WTC11 (cell line): ENCODE results near the gene EXD3. TPM values are rescaled to one million over a fixed set of nuclear protein-coding genes. Genes with fewer than 3 reads are reported as not detected.

Source experiments
- ATAC-seq: fragments of 200-7000 bp; cut with Tn5 transposase; 2 replicates; pipeline ENCODE4 v1.10.0; 2021; ENCODE audit warnings: mild to moderate bottlenecking, moderate library complexity
- CTCF ChIA-PET: fragments of 300-600 bp; sonication (Branson Sonifier 250); formaldehyde crosslinking; loops from one replicate; lab custom pipeline; 2021; ENCODE audit warnings: antibody characterized with exemption; lab: Charles Lee
- POLR2A ChIA-PET: fragments of 350-600 bp; sonication (Branson Sonifier 250); formaldehyde crosslinking; loops from one replicate; lab custom pipeline; 2021; ENCODE audit warnings: antibody characterized with exemption; lab: Charles Lee
- DNase-seq: peaks from one replicate; pipeline ENCODE4 v3.0.0; 2021; ENCODE audit warnings: low spot score
- H3K27ac Mint-ChIP-seq: 2 replicates; pipeline ENCODE4 v1.8.0; 2021; ENCODE audit warnings: mixed read lengths
- H3K27me3 Mint-ChIP-seq: 2 replicates; pipeline ENCODE4 v1.8.0; 2021; ENCODE audit warnings: low read depth, mild to moderate bottlenecking, moderate library complexity, mixed read lengths
- H3K36me3 Mint-ChIP-seq: 2 replicates; pipeline ENCODE4 v1.8.0; 2021; ENCODE audit warnings: mixed read lengths
- H3K4me1 Mint-ChIP-seq: 2 replicates; pipeline ENCODE4 v1.8.0; 2022; ENCODE audit warnings: mixed read lengths
- H3K4me3 Mint-ChIP-seq: 2 replicates; pipeline ENCODE4 v1.8.0; 2021; ENCODE audit warnings: mild to moderate bottlenecking, moderate library complexity, mixed read lengths
- H3K9me3 Mint-ChIP-seq: 2 replicates; pipeline ENCODE4 v1.8.0; 2021; ENCODE audit warnings: mixed read lengths
- ATF3 ChIP-seq: sonication (generic); formaldehyde crosslinking; conservative IDR thresholded peaks from 2 replicates; pipeline ENCODE4 v1.8.1; 2022; ENCODE audit warnings: mild to moderate bottlenecking, missing genetic modification reagents
- CBFB ChIP-seq: sonication (generic); formaldehyde crosslinking; IDR thresholded peaks from 2 replicates; pipeline ENCODE4 v1.8.1; 2022; ENCODE audit warnings: mild to moderate bottlenecking, low read depth, missing genetic modification reagents
- CREM ChIP-seq: sonication (generic); formaldehyde crosslinking; IDR thresholded peaks from 2 replicates; pipeline ENCODE4 v1.8.1; 2022; ENCODE audit warnings: mild to moderate bottlenecking, missing genetic modification reagents, moderate library complexity
- CTCF ChIP-seq: fragments of 200-600 bp; IDR thresholded peaks from 2 replicates; pipeline ENCODE4 v1.8.0; 2022; ENCODE audit warnings: antibody characterized with exemption
- E2F5 ChIP-seq: sonication (generic); formaldehyde crosslinking; IDR thresholded peaks from 2 replicates; pipeline ENCODE4 v1.8.1; 2022; ENCODE audit warnings: mild to moderate bottlenecking, moderate library complexity, missing genetic modification reagents
- EMX1 ChIP-seq: fragments of 250-450 bp; sonication (Bioruptor Pico); IDR thresholded peaks from 2 replicates; pipeline ENCODE4 v1.8.0; 2021; ENCODE audit warnings: mild to moderate bottlenecking
- ERG ChIP-seq: fragments of 250-450 bp; sonication (Bioruptor Pico); IDR thresholded peaks from 2 replicates; pipeline ENCODE4 v1.8.0; 2021; ENCODE audit warnings: mild to moderate bottlenecking
- ESRRA ChIP-seq: sonication (generic); formaldehyde crosslinking; IDR thresholded peaks from 2 replicates; pipeline ENCODE4 v1.8.1; 2022; ENCODE audit warnings: mild to moderate bottlenecking, missing genetic modification reagents, borderline replicate concordance
- FOXK1 ChIP-seq: sonication (generic); formaldehyde crosslinking; IDR thresholded peaks from 2 replicates; pipeline ENCODE4 v1.8.0; 2022; ENCODE audit warnings: mild to moderate bottlenecking, moderate library complexity, missing genetic modification reagents
- GRHL2 ChIP-seq: fragments of 250-450 bp; sonication (Bioruptor Pico); IDR thresholded peaks from 2 replicates; pipeline ENCODE4 v1.8.0; 2022; ENCODE audit warnings: mild to moderate bottlenecking, moderate library complexity; ENCODE audit not compliant: insufficient replicate concordance, severe bottlenecking
- IRF1 ChIP-seq: sonication (generic); formaldehyde crosslinking; IDR thresholded peaks from 2 replicates; pipeline ENCODE4 v1.8.0; 2023; ENCODE audit warnings: missing genetic modification reagents
- JAZF1 ChIP-seq: fragments of 250-450 bp; sonication (Bioruptor Pico); IDR thresholded peaks from 2 replicates; pipeline ENCODE4 v1.9.0; 2021; ENCODE audit warnings: moderate library complexity, mild to moderate bottlenecking, inconsistent platforms
- MLX ChIP-seq: sonication (generic); formaldehyde crosslinking; IDR thresholded peaks from 2 replicates; pipeline ENCODE4 v1.8.1; 2023; ENCODE audit warnings: mild to moderate bottlenecking, missing genetic modification reagents, moderate library complexity
- NR1H2 ChIP-seq: sonication (generic); formaldehyde crosslinking; IDR thresholded peaks from 2 replicates; pipeline ENCODE4 v1.9.0; 2021; ENCODE audit warnings: mild to moderate bottlenecking, moderate library complexity, missing genetic modification reagents
- PRRX2 ChIP-seq: fragments of 250-450 bp; sonication (Bioruptor Pico); IDR thresholded peaks from 2 replicates; pipeline ENCODE4 v1.8.0; 2021; ENCODE audit warnings: mild to moderate bottlenecking
- TCF7 ChIP-seq: sonication (generic); formaldehyde crosslinking; IDR thresholded peaks from 2 replicates; pipeline ENCODE4 v1.8.0; 2022; ENCODE audit warnings: mild to moderate bottlenecking, low read depth, missing genetic modification reagents, moderate library complexity
- TEAD4 ChIP-seq: sonication (generic); formaldehyde crosslinking; IDR thresholded peaks from 2 replicates; pipeline ENCODE4 v1.8.0; 2022; ENCODE audit warnings: mild to moderate bottlenecking, missing genetic modification reagents
- USF1 ChIP-seq: sonication (generic); formaldehyde crosslinking; IDR thresholded peaks from 2 replicates; pipeline ENCODE4 v1.8.0; 2022; ENCODE audit warnings: mild to moderate bottlenecking, missing genetic modification reagents
- ZBTB21 ChIP-seq: sonication (generic); formaldehyde crosslinking; IDR thresholded peaks from 2 replicates; pipeline ENCODE4 v1.8.1; 2023; ENCODE audit warnings: mild to moderate bottlenecking, missing genetic modification reagents, borderline replicate concordance
- ZNF138 ChIP-seq: sonication (generic); formaldehyde crosslinking; conservative IDR thresholded peaks from 2 replicates; pipeline ENCODE4 v1.8.1; 2022; ENCODE audit warnings: mild to moderate bottlenecking, moderate library complexity, missing genetic modification reagents
- ZNF219 ChIP-seq: sonication (generic); formaldehyde crosslinking; IDR thresholded peaks from 2 replicates; pipeline ENCODE4 v1.8.0; 2023; ENCODE audit warnings: missing genetic modification reagents, mild to moderate bottlenecking, borderline replicate concordance
- ZNF281 ChIP-seq: sonication (generic); formaldehyde crosslinking; IDR thresholded peaks from 2 replicates; pipeline ENCODE4 v1.8.0; 2023; ENCODE audit warnings: mild to moderate bottlenecking, missing genetic modification reagents
- ZNF416 ChIP-seq: fragments of 250-450 bp; sonication (Bioruptor Pico); IDR thresholded peaks from 2 replicates; pipeline ENCODE4 v1.9.0; 2021; ENCODE audit warnings: mild to moderate bottlenecking, inconsistent platforms
- ZNF671 ChIP-seq: fragments of 250-450 bp; sonication (Bioruptor Pico); IDR thresholded peaks from 2 replicates; pipeline ENCODE4 v1.8.0; 2021; ENCODE audit warnings: mild to moderate bottlenecking
- total RNA-seq: library from RNA; stranded (reverse); gene quantifications from 3 replicates; pipeline ENCODE4 v1.2.3, GENCODE V29; 2021

EXD3 gene
- total RNA-seq, 1 experiment from 2014 or later: 21.2 TPM

GRCh38 chr9:137463931-137464290 is 40.9 kb upstream of the EXD3 start:
- Mint-ChIP-seq H3K4me3 (no peak overlapping the region), H3K27me3 (no peaks in the 10 kb centered on the region), H3K36me3 (no peaks in the 10 kb centered on the region), H3K27ac (no peak overlapping the region)
- no peak for ATAC-seq
- ChIA-PET POLR2A (no interaction called here), CTCF (interaction anchor here (1.6 kb wide), 1 partner anchor 71 kb away, joined by 3 read pairs; no protein-coding TSS in a partner anchor)
- TF ChIP-seq NR1H2 (CRISPR knock-in tag) (no peak), ZNF138 (CRISPR knock-in tag) (no peak), ERG (CRISPR knock-in tag) (no peak), PRRX2 (CRISPR knock-in tag) (no peak), CREM (no peak), FOXK1 (CRISPR knock-in tag) (no peak), ZNF671 (no peak), TCF7 (CRISPR knock-in tag) (no peak), CTCF (no peak), EMX1 (CRISPR knock-in tag) (no peak), MLX (CRISPR knock-in tag) (no peak), USF1 (CRISPR knock-in tag) (no peak), IRF1 (CRISPR knock-in tag) (no peak), E2F5 (CRISPR knock-in tag) (no peak), ATF3 (no peak), TEAD4 (CRISPR knock-in tag) (no peak), ZBTB21 (CRISPR knock-in tag) (no peak), ZNF219 (no peak)
- TF ChIP-seq, all 79 proteins: peak for 0
- no peak for DNase-seq
- H3K4me1 Mint-ChIP-seq: no peaks in the 10 kb centered on the region
- no peaks in the 10 kb centered on the region for H3K9me3 Mint-ChIP-seq

GRCh38 chr9:137462986-137463930 is 40.3 kb upstream of the EXD3 start:
- Mint-ChIP-seq H3K36me3 (no peaks in the 10 kb centered on the region), H3K27me3 (no peaks in the 10 kb centered on the region), H3K9me3 (no peaks in the 10 kb centered on the region), H3K4me3 (no peak overlapping the region), H3K4me1 (no peaks in the 10 kb centered on the region), H3K27ac (no peak overlapping the region)
- ChIA-PET POLR2A (no interaction called here), CTCF (interaction anchor here (1.6 kb wide), 1 partner anchor 72 kb away, joined by 3 read pairs; no protein-coding TSS in a partner anchor)
- ATAC-seq: no peak
- DNase-seq: no peak
- TF ChIP-seq ZNF416 (CRISPR knock-in tag): no peak
- TF ChIP-seq NR1H2 (CRISPR knock-in tag): no peak
- no peak for TF ChIP-seq CBFB (CRISPR knock-in tag)
- TF ChIP-seq ESRRA (CRISPR knock-in tag): no peak
- no peak for TF ChIP-seq GRHL2 (CRISPR knock-in tag)
- TF ChIP-seq JAZF1 (CRISPR knock-in tag): no peak
- no peak for TF ChIP-seq ZNF281 (CRISPR knock-in tag)
